Measurements from ENCODE around the gene SLC29A2. TPM values are rescaled to one million over a fixed set of nuclear protein-coding genes. Genes with fewer than 3 reads are reported as not detected.

SLC29A2 gene
- 25.5 and 27.8 TPM in 2 replicates for total RNA-seq (2014; rRNA removed)
- Bru-seq, nascent RNA = percentile 83 among the genes with signal in this experiment
- BruChase-seq, experiment 1, labeled RNA remaining after a 6-hour chase = percentile 82 among the genes with signal in this experiment
- BruChase-seq, experiment 2, labeled RNA remaining after a 2-hour chase = percentile 79 among the genes with signal in this experiment
- long read RNA-seq, partial matches to known transcripts = 13 of 35 reads
- long read RNA-seq, other reads (novel, unspliced or antisense) = 21 of 35 reads

GRCh38 chr11:66371627-66372415, at the start of gene SLC29A2:
SLC29A2 (minus strand) TSS chr11:66371760; CDS start chr11:66371591, 169 bp downstream.
- Histone ChIP-seq H3K4me1 (ENCODE audit: insufficient read depth, low read length) (peaks cover 25% of the 10 kb centered on the region), H3K9me2 (replicated peaks; ENCODE audit: low read length) (no peaks in the 10 kb centered on the region), H3K9ac (ENCODE audit: low read length) (peak within 1 kb of the TSS; percentile 90), H3K27ac (ENCODE audit: low read length) (peak within 1 kb of the TSS; percentile 63), H2AFZ (ENCODE audit: low read length) (peak within 1 kb of the TSS; percentile 95), H3K36me3 (ENCODE audit: low read depth, low read length) (peaks cover 21% of the 10 kb centered on the region), H4K20me1 (ENCODE audit: low read length) (no peaks in the 10 kb centered on the region), H3K4me3 (ENCODE audit: low read length) (peak within 1 kb of the TSS; percentile 89), H3K27me3 (ENCODE audit: low read length) (no peaks in the 10 kb centered on the region), H3F3A (ENCODE audit: low read length, unreplicated experiment) (peaks cover 3% of the 10 kb centered on the region), H3K4me2 (ENCODE audit: low read length) (peak within 1 kb of the TSS; percentile 97), H3K9me3 (ENCODE audit: low read length) (no peaks in the 10 kb centered on the region), H3K79me2 (ENCODE audit: low read length) (peaks cover 32% of the 10 kb centered on the region)
- intact Hi-C loops (cut with micrococcal nuclease) = loop anchor here (2.0 kb wide), 2 partner anchors 15 to 23 kb away; no protein-coding TSS in a partner anchor
- peak; percentile 96 for DNase-seq
- POLR2A ChIA-PET (ENCODE audit: unreplicated experiment) = interaction anchor here (0.5 to 0.7 kb wide), 2 partner anchors 43 to 757 kb away, joined by 4 to 5 read pairs; no protein-coding TSS in a partner anchor
- peak; percentile 79 for ATAC-seq
- CTCF ChIA-PET = interaction anchor here (0.7 kb wide), 2 partner anchors 15 to 307 kb away, joined by 3 read pairs; no protein-coding TSS in a partner anchor
- no peak for TF ChIP-seq CTCF (conservative IDR thresholded peaks at IDR 0.05; ENCODE audit: low read depth, low read length)
- TF ChIP-seq EZH2 (IDR thresholded peaks at IDR 0.05; ENCODE audit: low read length, unreplicated experiment) = no peak
- TF ChIP-seq EZH2phosphoT487 (IDR thresholded peaks at IDR 0.05; ENCODE audit: borderline replicate concordance, low read length) = no peak
- TSS peak; percentile 56 for BruUV-seq (replicated peaks)

GRCh38 chr11:66420671-66421476, 49.3 kb upstream of the SLC29A2 start, which contains the start of gene NPAS4:
NPAS4 (plus strand) TSS chr11:66421035; CDS start chr11:66421180, 145 bp downstream.
- BruUV-seq (replicated peaks) = no TSS peak
- ATAC-seq (no peak), DNase-seq (no peak)
- POLR2A ChIA-PET (ENCODE audit: unreplicated experiment) = interaction anchor here (0.5 to 0.7 kb wide), 2 partner anchors 45 to 131 kb away, joined by 3 read pairs; no protein-coding TSS in a partner anchor
- intact Hi-C loops (cut with micrococcal nuclease) = no loop called here
- H3K9ac ChIP-seq (ENCODE audit: low read length) = no peak within 1 kb of the TSS
- peaks cover 3% of the 10 kb centered on the region; the same call in 1 of the 2 replicates for H4K20me1 ChIP-seq (ENCODE audit: low read length)
- H3K27ac ChIP-seq (ENCODE audit: low read length) = no peak within 1 kb of the TSS
- peaks cover 24% of the 10 kb centered on the region for H3K27me3 ChIP-seq (ENCODE audit: low read length)
- no peaks in the 10 kb centered on the region for H3F3A ChIP-seq (ENCODE audit: low read length, unreplicated experiment)
- no peaks in the 10 kb centered on the region for H3K79me2 ChIP-seq (ENCODE audit: low read length)
- no peak within 1 kb of the TSS for H3K4me2 ChIP-seq (ENCODE audit: low read length)
- CTCF ChIA-PET = interaction anchor here (1.0 to 1.1 kb wide), 2 partner anchors 18 to 257 kb away, joined by 3 read pairs; partner anchors contain the start of genes MRPL11 and RBM4B
- no peaks in the 10 kb centered on the region for H3K9me2 ChIP-seq (replicated peaks; ENCODE audit: low read length)
- no peaks in the 10 kb centered on the region for H3K9me3 ChIP-seq (ENCODE audit: low read length)
- no peak within 1 kb of the TSS for H2AFZ ChIP-seq (ENCODE audit: low read length)
- H3K36me3 ChIP-seq (ENCODE audit: low read depth, low read length) = no peaks in the 10 kb centered on the region
- peaks cover 12% of the 10 kb centered on the region for H3K4me1 ChIP-seq (ENCODE audit: insufficient read depth, low read length)
- TF ChIP-seq EZH2phosphoT487 (IDR thresholded peaks at IDR 0.05; ENCODE audit: borderline replicate concordance, low read length) (no peak), EZH2 (IDR thresholded peaks at IDR 0.05; ENCODE audit: low read length, unreplicated experiment) (no peak), CTCF (conservative IDR thresholded peaks at IDR 0.05; ENCODE audit: low read depth, low read length) (no peak)
- no peak within 1 kb of the TSS for H3K4me3 ChIP-seq (ENCODE audit: low read length)

All from PC-3 (cell line).